HEK293 (cell line): ENCODE measurements around the gene PHETA2.

Source experiments
- CTCF ChIA-PET: fragments of 350-600 bp; formaldehyde crosslinking; extraction: SDS; loops from one replicate; lab custom pipeline; 2021; ENCODE audit warnings: antibody characterized with exemption; lab: Yijun Ruan, JAX
- POLR2A ChIA-PET: fragments of 300-600 bp; formaldehyde crosslinking; extraction: SDS; loops from one replicate; lab custom pipeline; 2020; ENCODE audit warnings: antibody characterized with exemption, inconsistent platforms; lab: Yijun Ruan, JAX
- H3K27ac ChIP-seq: fragments of 200-500 bp; sonication (Bioruptor generic); 2 replicates; pipeline ENCODE4 v1.5.1; 2014; ENCODE audit warnings: low read depth, low read length, control low read depth, inconsistent platforms; ENCODE audit errors: extremely low read depth
- H3K36me3 ChIP-seq, 2 experiments: fragments of 200-500 bp in 1 of 2; sonication (Bioruptor generic) in 1 of 2; 1 replicate in 1 of 2; 2 replicates in 1 of 2; pipeline ENCODE4 v1.5.1; 2014 to 2017; ENCODE audit warnings: inconsistent platforms in 2 of 2, low read length in 2 of 2; ENCODE audit not compliant: control insufficient read depth in 2 of 2, insufficient read depth in 1 of 2
- H3K4me1 ChIP-seq: fragments of 200-500 bp; sonication (Bioruptor generic); 2 replicates; pipeline ENCODE4 v1.5.1; 2014; ENCODE audit warnings: mild to moderate bottlenecking, low read length, inconsistent platforms; ENCODE audit not compliant: control insufficient read depth, insufficient read depth
- H3K4me3 ChIP-seq: 2 replicates; pipeline ENCODE4 v1.5.1; 2011; ENCODE audit warnings: low read depth, mild to moderate bottlenecking, control low read depth, low read length, moderate library complexity
- H3K9me3 ChIP-seq: fragments of 200-500 bp; sonication (Bioruptor generic); 2 replicates; pipeline ENCODE4 v1.5.1; 2014; ENCODE audit warnings: low read depth, low read length, inconsistent platforms; ENCODE audit not compliant: control insufficient read depth, insufficient read depth
- KLF10 ChIP-seq: fragments of 450-650 bp; IDR thresholded peaks from 2 replicates; pipeline ENCODE4 v1.5.1; 2018; ENCODE audit warnings: missing biosample characterization, mild to moderate bottlenecking, missing genetic modification characterization
- KLF17 ChIP-seq: fragments of 450-650 bp; formaldehyde crosslinking; IDR thresholded peaks from 2 replicates; pipeline ENCODE4 v1.5.1; 2016; ENCODE audit warnings: missing biosample characterization, missing genetic modification characterization
- KLF7 ChIP-seq: fragments of 450-650 bp; formaldehyde crosslinking; IDR thresholded peaks from 2 replicates; pipeline ENCODE4 v1.5.1; 2016; ENCODE audit warnings: missing biosample characterization, missing genetic modification characterization, borderline replicate concordance
- ZFP41 ChIP-seq: fragments of 450-650 bp; formaldehyde crosslinking; IDR thresholded peaks from 2 replicates; pipeline ENCODE4 v1.5.1; 2016; ENCODE audit warnings: missing biosample characterization, missing genetic modification characterization, borderline replicate concordance
- ZNF114 ChIP-seq: fragments of 450-650 bp; formaldehyde crosslinking; IDR thresholded peaks from 2 replicates; pipeline ENCODE4 v1.5.0; 2017; ENCODE audit warnings: missing biosample characterization, missing genetic modification characterization
- ZNF121 ChIP-seq: fragments of 450-650 bp; formaldehyde crosslinking; IDR thresholded peaks from 2 replicates; pipeline ENCODE4 v1.5.1; 2016; ENCODE audit warnings: missing biosample characterization, missing genetic modification characterization
- ZNF148 ChIP-seq: fragments of 450-650 bp; formaldehyde crosslinking; IDR thresholded peaks from 2 replicates; pipeline ENCODE4 v1.5.0; 2017; ENCODE audit warnings: missing biosample characterization, missing genetic modification characterization, borderline replicate concordance
- ZNF175 ChIP-seq: fragments of 450-650 bp; formaldehyde crosslinking; IDR thresholded peaks from 2 replicates; pipeline ENCODE4 v1.5.1; 2016; ENCODE audit warnings: missing biosample characterization, missing genetic modification characterization
- ZNF2 ChIP-seq: fragments of 450-650 bp; formaldehyde crosslinking; IDR thresholded peaks from 2 replicates; pipeline ENCODE4 v1.5.1; 2016; ENCODE audit warnings: missing biosample characterization, missing genetic modification characterization
- ZNF280C ChIP-seq: fragments of 450-650 bp; formaldehyde crosslinking; IDR thresholded peaks from 2 replicates; pipeline ENCODE4 v1.5.1; 2016; ENCODE audit warnings: missing biosample characterization, missing genetic modification characterization
- ZNF324 ChIP-seq: fragments of 450-650 bp; formaldehyde crosslinking; IDR thresholded peaks from 2 replicates; pipeline ENCODE4 v1.5.1; 2016; ENCODE audit warnings: missing biosample characterization, missing genetic modification characterization
- ZNF394 ChIP-seq: fragments of 450-650 bp; formaldehyde crosslinking; IDR thresholded peaks from 2 replicates; pipeline ENCODE4 v1.5.1; 2016; ENCODE audit warnings: missing biosample characterization, missing genetic modification characterization, mild to moderate bottlenecking, moderate library complexity, borderline replicate concordance
- ZNF555 ChIP-seq: fragments of 450-650 bp; formaldehyde crosslinking; conservative IDR thresholded peaks from 2 replicates; pipeline ENCODE4 v1.5.1; 2017; ENCODE audit warnings: missing biosample characterization, mild to moderate bottlenecking, missing genetic modification characterization, inconsistent platforms
- ZNF610 ChIP-seq: fragments of 450-650 bp; formaldehyde crosslinking; IDR thresholded peaks from 2 replicates; pipeline ENCODE4 v1.5.1; 2016; ENCODE audit warnings: missing biosample characterization, missing genetic modification characterization, borderline replicate concordance
- ZNF626 ChIP-seq: fragments of 450-650 bp; sonication (Bioruptor Pico); formaldehyde crosslinking; IDR thresholded peaks from 2 replicates; pipeline ENCODE4 v1.5.1; 2018; ENCODE audit warnings: missing biosample characterization, missing genetic modification characterization, inconsistent platforms
- ZNF664 ChIP-seq: fragments of 450-650 bp; formaldehyde crosslinking; IDR thresholded peaks from 2 replicates; pipeline ENCODE4 v1.5.1; 2016; ENCODE audit warnings: missing biosample characterization, missing genetic modification characterization
- ZNF843 ChIP-seq: fragments of 450-650 bp; formaldehyde crosslinking; IDR thresholded peaks from 2 replicates; pipeline ENCODE4 v1.5.1; 2016; ENCODE audit warnings: missing biosample characterization, missing genetic modification characterization

The PHETA2 gene

GRCh38 chr22:42076764-42077485, 2.9 kb downstream of the PHETA2 start:
- no peak overlapping the region for H3K4me3 ChIP-seq
- H3K27ac ChIP-seq = no peak overlapping the region
- POLR2A ChIA-PET = no interaction called here
- peaks cover 0 to 6% of the 10 kb centered on the region in 2 experiments; a peak in 1 of 3 replicates for H3K36me3 ChIP-seq
- CTCF ChIA-PET = interaction anchor here (2.2 kb wide), 1 partner anchor 13 kb away, joined by 10 read pairs; the partner anchor contains the start of gene NDUFA6
- H3K9me3 ChIP-seq = no peaks in the 10 kb centered on the region
- H3K4me1 ChIP-seq = peaks cover 4% of the 10 kb centered on the region; the same call in 1 of the 2 replicates
- TF ChIP-seq ZNF2 (tag by site-specific recombination) (no peak), ZNF610 (tag by site-specific recombination) (no peak), ZNF148 (tag by site-specific recombination) (no peak), KLF10 (no peak), ZNF175 (tag by site-specific recombination) (no peak), ZNF555 (tag by site-specific recombination) (no peak), ZNF626 (no peak), ZNF121 (no peak), ZNF280C (no peak), ZNF114 (tag by site-specific recombination) (no peak), ZNF843 (tag by site-specific recombination) (no peak), KLF7 (tag by site-specific recombination) (no peak), ZFP41 (no peak)
- TF ChIP-seq, all 188 proteins: peak for 0

- Histone ChIP-seq H3K4me3 (no peak overlapping the region), H3K27ac (no peak overlapping the region), H3K36me3 (peaks cover 0 to 12% of the 10 kb centered on the region in 2 experiments; a peak in 2 of 3 replicates), H3K4me1 (peaks cover 4% of the 10 kb centered on the region; the same call in 1 of the 2 replicates), H3K9me3 (no peaks in the 10 kb centered on the region)
- POLR2A ChIA-PET = interaction anchor here (3.1 to 3.3 kb wide), 2 partner anchors 12 to 131 kb away, joined by 17 to 56 read pairs; partner anchors contain the start of genes CENPM and NDUFA6
- TF ChIP-seq ZNF394 (tag by site-specific recombination) (no peak), ZNF324 (no peak), ZNF664 (tag by site-specific recombination) (no peak), KLF17 (no peak)
- CTCF ChIA-PET = no interaction called here
These were observed 3.6 kb downstream of the PHETA2 start for GRCh38 chr22:42077486-42078125.
